Peyer's patch (tissue), 4 donors: ENCODE measurements around the gene EVL. TPM values are rescaled to one million over a fixed set of nuclear protein-coding genes. Genes with fewer than 3 reads are reported as not detected.

Source experiments
- DNase-seq, 3 donors: peaks; one replicate each; pipeline ENCODE4 v3.0.0-alpha.2; 2017 to 2019
- H3K27ac ChIP-seq, 4 donors: fragments of 200-600 bp; sonication (generic); one replicate each; pipeline ENCODE4 v1.5.1; 2016 to 2019
- H3K27me3 ChIP-seq, 2 donors: fragments of 200-600 bp; sonication (generic); one replicate each; pipeline ENCODE4 v1.5.1; 2019
- H3K36me3 ChIP-seq, 3 donors: fragments of 200-600 bp; sonication (generic); one replicate each; pipeline ENCODE4 v1.5.1; 2016 to 2019
- H3K4me1 ChIP-seq, 4 donors: fragments of 200-600 bp; sonication (generic); one replicate each; pipeline ENCODE4 v1.5.1; 2016 to 2019
- H3K4me3 ChIP-seq, 4 donors: fragments of 200-600 bp; sonication (generic); 1 replicate in 3 of 4; 2 replicates in 1 of 4; pipeline ENCODE4 v1.5.1; 2016 to 2019; ENCODE audit warnings: mild to moderate bottlenecking in 1 of 4
- H3K9me3 ChIP-seq, 4 donors: fragments of 200-600 bp; sonication (generic); one replicate each; pipeline ENCODE4 v1.5.1; 2016 to 2019; ENCODE audit warnings: mild to moderate bottlenecking in 1 of 4
- CTCF ChIP-seq, 6 experiments: fragments of 450-650 bp in 4 of 6; fragments of 200-600 bp in 2 of 6; sonication (generic) in 1 of 6; IDR thresholded peaks; one replicate each; pipeline ENCODE4 v1.5.1; 2017 to 2019; ENCODE audit warnings: antibody characterized with exemption in 6 of 6, mild to moderate bottlenecking in 3 of 6, moderate library complexity in 1 of 6
- POLR2A ChIP-seq, 2 donors: fragments of 450-650 bp; IDR thresholded peaks; one replicate each; pipeline ENCODE4 v1.5.1; 2017; ENCODE audit warnings: antibody characterized with exemption in 2 of 2, mild to moderate bottlenecking in 2 of 2, moderate library complexity in 2 of 2
- total RNA-seq, 4 donors: library from RNA; depleted of rRNA; stranded (reverse); fragments of >200 nt; gene quantifications; one replicate each; pipeline ENCODE4 v1.1.0, GENCODE V29; 2016

Gene EVL
- total RNA-seq, 4 donors from 2014 or later, result 44.9 to 409 (median 110) TPM

- TF ChIP-seq POLR2A (IDR thresholded peaks at IDR 0.05) (no peak), CTCF (IDR thresholded peaks at IDR 0.05) (no peak)
Observed at GRCh38 chr14:100128688-100129087, 63.5 kb downstream of the EVL start.

GRCh38 chr14:100129161-100129589 is 64.0 kb downstream of the EVL start:
- no peak overlapping the region for H3K4me3 ChIP-seq
- H3K9me3 ChIP-seq, result no peaks in the 10 kb centered on the region
- DNase-seq, result no peak
- H3K27me3 ChIP-seq, result no peaks in the 10 kb centered on the region
- H3K27ac ChIP-seq, result no peak overlapping the region
- peaks cover 0 to 44% (median 0%) of the 10 kb centered on the region in 3 donors for H3K36me3 ChIP-seq
- H3K4me1 ChIP-seq, result no peaks in the 10 kb centered on the region
- TF ChIP-seq POLR2A (IDR thresholded peaks at IDR 0.05), result no peak

More at GRCh38 chr14:100128688-100129087, 63.5 kb downstream of the EVL start:
- Histone ChIP-seq H3K4me3 (no peak overlapping the region), H3K9me3 (no peaks in the 10 kb centered on the region), H3K36me3 (peaks cover 0 to 40% (median 0%) of the 10 kb centered on the region in 3 donors), H3K27me3 (no peaks in the 10 kb centered on the region), H3K27ac (no peak overlapping the region), H3K4me1 (no peaks in the 10 kb centered on the region)
- DNase-seq, result no peak

- H3K36me3 ChIP-seq, result peaks cover 0 to 54% (median 0%) of the 10 kb centered on the region in 3 donors
- H3K4me3 ChIP-seq, result no peak overlapping the region
- no peak for TF ChIP-seq CTCF (IDR thresholded peaks at IDR 0.05)
- TF ChIP-seq POLR2A (IDR thresholded peaks at IDR 0.05), result no peak
- no peaks in the 10 kb centered on the region for H3K4me1 ChIP-seq
- H3K27ac ChIP-seq, result no peak overlapping the region
- H3K27me3 ChIP-seq, result no peaks in the 10 kb centered on the region
- DNase-seq, result no peak
- no peaks in the 10 kb centered on the region for H3K9me3 ChIP-seq
Observed at GRCh38 chr14:100130521-100130920, 65.3 kb downstream of the EVL start.

- Histone ChIP-seq H3K27ac (no peak overlapping the region), H3K27me3 (no peaks in the 10 kb centered on the region), H3K9me3 (no peaks in the 10 kb centered on the region), H3K36me3 (peaks cover 0 to 58% (median 0%) of the 10 kb centered on the region in 3 donors), H3K4me1 (no peaks in the 10 kb centered on the region), H3K4me3 (no peak overlapping the region)
- no peak for DNase-seq
- TF ChIP-seq CTCF (IDR thresholded peaks at IDR 0.05) (peak in 2 of 6 experiments; percentile 9 to 15), POLR2A (IDR thresholded peaks at IDR 0.05) (no peak)
Observed at GRCh38 chr14:100131181-100131580, 66.0 kb downstream of the EVL start.

- TF ChIP-seq POLR2A (IDR thresholded peaks at IDR 0.05), result no peak
- TF ChIP-seq CTCF (IDR thresholded peaks at IDR 0.05), result no peak
- H3K4me1 ChIP-seq, result no peaks in the 10 kb centered on the region
- peaks cover 0 to 57% (median 0%) of the 10 kb centered on the region in 3 donors for H3K36me3 ChIP-seq
- no peak for DNase-seq
- H3K27ac ChIP-seq, result no peak overlapping the region
- no peak overlapping the region for H3K4me3 ChIP-seq
- H3K27me3 ChIP-seq, result no peaks in the 10 kb centered on the region
- no peaks in the 10 kb centered on the region for H3K9me3 ChIP-seq
Observed at GRCh38 chr14:100132161-100132902, 67.1 kb downstream of the EVL start.

- H3K36me3 ChIP-seq, result peaks cover 0 to 62% (median 0%) of the 10 kb centered on the region in 3 donors
- TF ChIP-seq CTCF (IDR thresholded peaks at IDR 0.05) (no peak), POLR2A (IDR thresholded peaks at IDR 0.05) (no peak)
- H3K27ac ChIP-seq, result no peak overlapping the region
- no peaks in the 10 kb centered on the region for H3K27me3 ChIP-seq
- peaks cover 0 to 4% (median 0%) of the 10 kb centered on the region in 4 donors for H3K4me1 ChIP-seq
- no peaks in the 10 kb centered on the region for H3K9me3 ChIP-seq
- no peak overlapping the region for H3K4me3 ChIP-seq
- DNase-seq, result no peak
Observed at GRCh38 chr14:100132903-100133510, 67.8 kb downstream of the EVL start.
